SH-SY5Y (cell line): ENCODE data around the gene ZMIZ1.

Source experiments
- GATA2 ChIP-seq: IDR thresholded peaks from 2 replicates; pipeline ENCODE4 v1.6.1; 2011; ENCODE audit warnings: mild to moderate bottlenecking, low read depth, low read length
- GATA3 ChIP-seq: IDR thresholded peaks from 2 replicates; pipeline ENCODE4 v1.6.1; 2011; ENCODE audit warnings: low read depth, mild to moderate bottlenecking, low read length, moderate library complexity

ZMIZ1 gene

DNA sequence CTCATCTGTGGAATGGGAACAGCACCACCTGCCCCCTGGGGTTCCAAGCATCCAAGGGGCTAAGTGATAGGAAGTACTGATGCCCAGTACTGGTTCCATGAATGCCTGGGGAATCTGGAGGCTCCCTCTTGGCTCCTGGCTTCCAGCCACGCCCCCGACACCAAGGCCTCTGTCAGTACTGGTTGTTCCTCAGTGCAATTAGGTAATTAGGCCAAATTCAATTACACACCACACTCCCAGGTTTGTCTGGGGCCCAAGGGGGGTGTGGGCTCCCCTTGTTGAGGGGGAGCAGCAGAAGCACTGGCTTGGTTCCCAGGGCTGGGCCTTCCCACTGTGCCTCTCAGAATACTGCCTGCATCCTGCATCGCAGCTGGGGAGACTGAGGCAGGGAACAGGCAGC, 164.1 kb downstream of the ZMIZ1 start:
- TF ChIP-seq GATA2 (no peak), GATA3 (no peak)

DNA sequence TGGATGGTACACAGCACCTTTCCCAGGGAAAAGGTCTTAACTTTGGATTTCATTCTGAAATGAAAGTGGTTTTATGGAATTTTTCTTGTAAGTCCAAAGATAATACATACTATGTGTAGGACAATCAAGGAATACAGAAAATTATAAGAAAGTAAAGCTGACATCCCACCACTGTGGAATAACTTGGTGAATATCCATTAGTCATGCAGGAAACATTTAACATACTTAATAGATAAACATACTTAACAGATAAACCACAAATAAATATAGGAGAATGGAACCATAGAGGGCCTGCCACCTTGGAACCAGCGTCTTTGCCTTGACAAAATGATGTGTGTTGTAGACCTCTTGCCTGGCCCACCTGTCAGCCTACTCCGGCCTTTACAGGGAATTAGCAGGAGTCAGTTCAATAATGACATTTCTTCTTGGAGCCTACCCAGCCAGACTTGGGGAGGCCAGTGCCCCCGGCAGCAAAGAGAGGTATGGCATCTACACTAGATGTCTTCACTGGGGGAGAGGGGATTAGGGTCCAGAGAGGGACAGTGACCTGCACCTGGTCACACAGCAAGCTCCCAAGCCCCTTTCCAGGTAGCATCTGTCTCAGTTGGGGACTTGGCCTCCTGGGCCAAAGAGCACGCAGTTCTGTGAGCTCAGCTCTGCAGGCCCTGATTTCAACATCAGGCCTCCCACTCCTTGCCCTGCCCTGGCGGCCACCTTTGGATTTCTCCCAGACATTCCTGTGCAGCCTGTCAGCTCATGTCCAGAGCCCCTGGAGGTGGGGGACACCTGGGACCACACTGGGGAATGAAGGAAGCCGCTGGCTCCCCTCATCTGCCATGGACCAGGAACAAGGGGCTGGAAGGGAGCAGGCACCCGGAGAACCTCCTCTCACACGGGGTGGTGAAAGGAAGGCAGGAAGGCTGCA, 165.9 kb downstream of the ZMIZ1 start:
- TF ChIP-seq GATA3 (no peak), GATA2 (no peak)

DNA sequence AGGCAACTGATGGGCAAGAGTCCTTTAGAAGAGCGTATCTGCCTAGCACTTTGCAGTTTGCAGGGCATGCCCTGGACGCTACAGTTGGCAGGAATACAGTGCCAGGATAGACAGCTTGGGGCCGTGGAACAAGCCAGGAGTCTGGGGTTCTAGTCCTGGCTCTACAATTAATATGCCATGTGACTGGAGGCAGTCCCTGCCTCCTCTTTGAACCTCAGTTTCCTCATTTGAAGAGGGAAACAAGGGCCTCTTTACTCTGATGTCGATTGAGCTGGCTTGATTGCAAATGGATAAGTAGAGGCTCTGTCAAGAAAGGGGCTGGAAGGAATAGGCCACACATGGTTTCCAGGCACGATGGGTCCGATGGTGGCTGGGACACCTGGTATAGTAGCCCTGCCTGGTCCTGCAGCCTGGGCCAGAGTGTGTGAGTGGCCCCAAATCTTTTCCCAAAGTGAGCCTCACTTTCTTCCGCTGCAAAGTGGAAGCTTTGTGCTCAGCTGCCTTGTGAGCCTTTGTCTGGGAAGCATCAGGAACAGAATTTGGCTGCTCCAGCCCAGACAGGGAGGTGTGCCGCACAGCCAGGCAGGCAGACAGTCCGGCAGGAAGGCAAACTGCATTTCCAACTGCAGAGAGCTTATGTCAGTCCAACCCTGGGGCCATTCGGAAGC, 167.1 kb downstream of the ZMIZ1 start:
- TF ChIP-seq GATA3 (no peak), GATA2 (no peak)

DNA sequence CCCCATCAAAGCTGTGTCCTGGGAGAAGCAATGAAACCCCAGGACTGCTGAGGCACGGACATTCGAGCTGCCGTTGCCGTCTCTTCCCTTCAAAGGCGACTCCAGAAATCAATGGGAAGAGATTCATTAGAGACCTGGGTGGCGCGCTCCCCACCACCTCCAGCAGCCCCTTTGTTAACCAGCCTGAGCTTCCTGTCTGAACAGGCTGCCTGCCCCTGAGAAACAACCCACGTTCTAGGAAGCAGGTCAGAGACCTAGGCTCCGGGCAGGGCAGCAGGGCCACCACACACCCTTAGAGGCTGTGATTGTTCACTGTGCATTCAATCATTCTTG, 167.6 kb downstream of the ZMIZ1 start:
- TF ChIP-seq GATA3 (no peak), GATA2 (no peak)

DNA sequence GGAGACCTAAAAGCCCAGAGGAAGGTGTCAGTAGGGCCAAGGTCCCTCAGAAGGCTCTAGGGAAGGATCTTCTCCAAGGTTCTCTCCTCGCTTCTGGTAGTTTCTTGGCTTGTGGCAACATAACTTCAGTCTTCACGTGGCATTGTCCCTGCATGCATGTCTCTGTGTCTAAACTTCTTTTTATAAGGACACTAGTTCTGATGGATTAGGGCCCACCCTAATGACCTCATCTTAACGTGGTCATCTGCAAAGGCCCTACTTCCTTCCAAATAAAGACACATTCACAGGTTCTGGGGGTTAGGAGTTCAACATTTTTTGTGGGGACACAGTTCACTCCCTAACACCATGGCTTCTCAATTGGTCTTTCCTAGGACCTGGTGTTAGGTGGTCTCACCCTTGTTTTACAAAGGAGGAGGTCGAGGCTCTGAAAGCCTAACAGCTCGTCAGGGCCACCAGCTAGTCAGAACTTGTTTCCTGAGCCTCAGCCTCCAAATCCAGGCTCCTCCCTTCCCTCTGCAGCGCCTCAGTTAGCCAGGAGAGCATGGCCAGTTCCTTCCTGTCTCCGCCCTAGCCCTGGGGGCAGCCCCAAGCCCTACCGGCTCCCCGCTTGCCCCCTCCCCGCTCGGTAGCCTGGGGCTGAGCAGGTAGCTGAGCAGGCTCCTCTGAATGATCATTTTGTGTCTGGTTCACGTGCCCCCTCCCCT, 168.8 kb downstream of the ZMIZ1 start:
- TF ChIP-seq GATA2 (no peak), GATA3 (no peak)

DNA sequence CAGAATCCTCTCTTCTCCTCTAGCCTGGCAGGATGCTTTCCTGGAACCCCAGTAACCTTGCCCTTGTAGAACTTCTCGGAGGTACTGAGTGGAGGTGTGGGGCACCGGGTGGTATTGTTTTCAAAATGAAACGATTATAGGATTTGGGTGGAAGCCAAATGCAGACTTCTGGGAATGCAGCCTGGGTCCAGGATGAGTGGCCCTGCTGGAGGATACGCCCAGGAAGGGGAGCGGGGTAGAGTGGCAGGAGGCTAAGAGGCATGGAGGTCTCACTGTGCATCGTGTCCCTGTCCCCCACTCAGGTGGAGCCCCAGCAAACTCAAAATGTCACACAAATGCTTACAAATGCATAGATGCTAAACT, 169.4 kb downstream of the ZMIZ1 start:
- TF ChIP-seq GATA2 (no peak), GATA3 (no peak)

DNA sequence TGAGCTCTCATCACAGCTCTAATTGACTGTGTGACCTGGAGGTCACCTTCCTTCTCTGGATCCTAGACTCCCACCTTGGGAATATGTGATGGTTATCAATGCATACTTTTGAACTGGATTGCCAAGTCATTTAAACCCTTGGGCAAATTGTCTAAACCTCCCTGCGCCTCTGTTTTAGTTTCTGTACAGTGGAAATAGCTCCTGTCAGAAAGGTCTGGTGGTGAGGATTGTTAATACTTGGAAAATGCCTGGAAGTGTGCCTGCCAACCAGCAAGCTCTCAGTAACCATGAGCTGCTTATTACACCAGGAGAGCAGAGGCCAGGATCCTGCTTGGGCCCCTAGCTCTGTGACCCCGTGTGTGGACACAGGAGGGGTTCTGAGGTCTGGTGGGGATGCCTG, 169.8 kb downstream of the ZMIZ1 start:
- TF ChIP-seq GATA3 (no peak), GATA2 (no peak)

DNA sequence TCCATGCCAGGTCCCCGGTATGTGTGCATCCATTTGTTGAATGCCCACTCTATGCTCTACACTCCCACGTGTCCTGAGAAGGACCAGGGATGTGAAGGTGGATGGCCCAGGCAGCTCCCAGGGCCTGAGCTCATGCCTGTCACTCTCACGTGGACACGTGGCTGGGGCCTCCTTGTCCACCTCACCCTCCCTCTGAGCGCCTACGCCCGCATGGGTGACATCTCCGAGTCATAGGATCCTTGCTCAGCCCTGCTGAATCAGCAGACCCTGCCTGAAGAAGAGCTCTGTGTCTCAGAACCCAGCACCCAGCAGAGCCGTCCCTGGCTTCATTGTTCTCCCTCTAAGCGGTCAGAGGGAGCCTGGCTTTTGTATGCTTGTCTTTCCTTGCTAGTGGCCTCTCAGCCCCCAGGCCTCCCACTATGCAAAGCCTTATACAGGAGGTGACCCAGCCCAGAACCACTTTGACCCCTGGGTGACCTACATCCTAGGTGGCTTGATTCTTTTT, 170.6 kb downstream of the ZMIZ1 start:
- no peak for TF ChIP-seq GATA3
- no peak for TF ChIP-seq GATA2

DNA sequence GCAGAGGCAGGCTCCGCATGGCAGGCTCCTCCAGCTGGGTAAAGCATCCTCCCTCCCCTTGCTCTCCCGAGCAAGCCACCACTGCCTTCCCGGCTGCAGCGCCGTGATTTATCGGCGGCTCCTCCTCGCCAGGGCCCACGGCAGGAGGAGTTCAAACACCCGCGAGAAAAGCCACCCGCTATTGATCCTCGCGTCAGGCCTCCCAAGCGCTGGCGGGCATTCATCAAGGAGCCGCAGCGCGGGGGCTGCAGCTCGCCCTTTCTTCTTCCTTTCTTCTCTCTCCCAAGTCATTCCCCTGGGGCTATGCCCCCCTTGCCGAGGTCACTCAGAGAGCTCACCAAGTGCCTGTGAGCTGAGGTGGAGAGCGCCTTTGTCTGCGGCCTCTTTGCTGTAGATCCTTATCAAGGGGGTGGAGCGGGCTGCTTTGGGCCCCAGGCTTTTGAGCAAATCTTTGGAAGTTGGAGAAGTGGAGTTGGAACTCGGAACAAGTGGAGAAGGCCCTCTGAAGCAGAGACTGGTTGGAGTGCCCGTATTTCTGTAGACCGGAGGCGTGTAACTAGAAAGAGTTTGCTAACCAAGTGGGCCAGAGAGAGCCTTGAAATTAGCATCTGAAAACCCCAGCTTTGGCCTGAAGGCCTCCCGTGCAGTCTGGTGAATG, 171.3 kb downstream of the ZMIZ1 start:
- TF ChIP-seq GATA3, result no peak; the same call in 1 of the 2 replicates
- TF ChIP-seq GATA2, result peak; percentile 92

DNA sequence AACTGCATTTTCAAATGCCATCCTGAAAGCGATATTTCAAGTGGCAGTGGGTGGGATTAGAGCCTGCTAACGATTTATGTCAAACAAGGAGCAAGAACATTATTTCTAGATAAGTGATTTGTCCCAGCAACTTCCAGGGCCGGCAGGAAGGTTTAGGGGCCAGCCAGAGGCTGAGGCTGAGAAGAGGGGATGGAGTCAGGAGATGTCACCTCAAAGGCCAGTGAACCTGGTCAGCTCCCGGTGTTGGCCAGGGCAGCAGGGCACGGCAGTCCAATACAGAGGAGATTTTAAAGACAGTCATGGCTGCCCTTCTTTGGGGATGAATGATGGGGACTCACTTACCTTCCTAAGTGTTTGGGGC, 172.8 kb downstream of the ZMIZ1 start:
- TF ChIP-seq GATA2 (no peak), GATA3 (no peak)

DNA sequence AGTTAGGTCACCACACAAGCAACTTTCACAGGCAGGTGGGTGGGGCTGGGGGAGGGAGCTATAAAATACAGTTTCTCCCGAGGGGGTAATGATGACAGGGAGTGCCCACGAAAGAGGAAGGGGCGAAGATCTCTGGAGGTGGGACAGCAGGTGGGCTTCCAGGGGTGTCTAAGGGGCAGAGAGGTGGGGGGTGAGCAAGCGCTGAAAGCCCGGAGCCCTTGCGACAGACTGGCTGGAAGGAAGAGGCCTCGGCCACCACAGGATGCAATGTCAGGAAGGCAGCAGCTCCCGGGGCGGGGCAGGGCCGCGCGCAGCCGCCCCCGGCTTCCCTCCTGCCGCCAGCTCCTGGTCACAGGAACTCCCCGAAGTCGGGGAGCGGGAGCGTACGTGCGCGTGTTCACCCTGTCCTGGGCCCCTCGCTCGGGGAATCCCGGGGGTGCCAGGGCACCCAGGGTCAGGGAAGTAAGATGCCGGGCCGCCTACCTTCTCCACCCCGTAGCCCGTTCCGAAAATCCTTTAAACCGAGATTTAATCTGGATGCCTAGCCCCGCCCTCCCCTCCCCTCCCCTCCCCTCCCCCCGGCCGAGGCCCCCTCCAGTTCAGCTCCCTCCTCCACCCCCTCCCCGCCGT, 173.3 kb downstream of the ZMIZ1 start:
- TF ChIP-seq GATA3 (no peak), GATA2 (no peak)

DNA sequence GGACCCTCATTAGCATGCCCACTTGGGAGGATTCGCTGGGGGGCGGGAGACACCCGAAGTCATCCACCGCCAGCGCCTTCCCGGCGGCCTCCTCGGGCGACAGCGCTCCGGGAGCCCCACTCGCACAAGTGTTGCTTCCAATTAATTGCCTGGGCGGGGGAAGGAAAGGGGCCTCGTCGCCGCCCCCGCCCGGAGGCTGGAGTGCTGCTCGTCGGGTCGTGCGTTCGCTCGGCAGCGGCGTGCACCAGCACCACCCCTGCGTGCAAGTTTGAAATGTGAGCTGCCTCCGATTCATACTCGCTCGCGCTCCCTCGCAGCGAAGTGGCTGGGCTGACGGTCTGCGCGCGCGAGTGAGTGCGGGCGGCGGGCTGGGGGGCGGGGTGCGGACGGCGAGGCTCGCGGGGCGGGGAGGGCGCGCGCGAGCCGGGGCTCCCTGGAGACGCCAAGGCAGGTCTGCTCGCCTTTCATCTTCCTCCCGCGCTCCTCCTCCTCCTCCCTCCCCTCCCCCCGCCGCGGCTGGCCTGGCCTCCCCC, 173.9 kb downstream of the ZMIZ1 start:
- TF ChIP-seq GATA3, result no peak
- no peak for TF ChIP-seq GATA2
